MM.1S (cell line): Measurements from ENCODE around the gene TMEM117.

ENCODE experiments used
- EZH2 ChIP-seq: fragments of 300-600 bp; sonication (generic); optimal IDR thresholded peaks from 2 replicates; pipeline ENCODE3; 2017; ENCODE audit warnings: low read depth, mild to moderate bottlenecking, antibody characterized with exemption, low read length, mixed read lengths
- EZH2phosphoT487 ChIP-seq: fragments of 300-600 bp; sonication (generic); IDR thresholded peaks from 2 replicates; pipeline ENCODE4 v1.6.1; 2018; ENCODE audit warnings: antibody characterized with exemption, low read length
- TF ChIP-seq, protein P1 (sequence below): fragments of 300-600 bp; sonication (generic); IDR thresholded peaks from 2 replicates; pipeline ENCODE4 v1.5.1; 2016; ENCODE audit warnings: antibody characterized with exemption, low read length, mixed read lengths

DNA sequence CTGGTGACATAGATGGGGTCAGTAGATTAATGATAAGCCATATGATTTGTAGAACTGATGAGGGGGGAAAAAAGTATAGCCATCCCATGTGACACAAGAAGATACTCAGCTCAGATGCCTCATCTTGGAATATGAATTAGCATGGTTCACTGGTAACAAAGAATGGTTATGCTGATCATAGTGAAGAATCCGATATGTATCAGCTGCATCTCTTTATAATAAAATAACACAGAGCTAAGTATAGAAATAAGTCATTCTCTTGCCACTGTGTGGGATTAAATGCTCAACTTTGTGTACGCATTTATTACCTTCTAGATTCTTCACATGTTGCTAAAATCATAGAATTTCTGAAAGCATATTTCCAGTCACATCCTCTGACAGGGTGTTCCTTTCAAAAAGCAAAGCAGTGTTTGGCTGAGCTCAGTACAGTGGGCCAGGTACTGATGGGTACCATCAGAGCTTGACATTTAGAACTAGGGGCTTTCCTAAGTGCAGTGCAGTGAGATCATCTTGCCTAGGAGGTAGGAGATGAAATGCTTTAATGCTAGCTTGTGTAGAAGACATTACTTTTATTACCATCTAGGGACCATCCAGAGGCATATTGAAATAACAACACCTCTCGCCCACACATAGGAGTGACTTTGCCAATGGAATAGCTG is 256.2 kb downstream of the TMEM117 start:
- TF ChIP-seq, protein P1, sequence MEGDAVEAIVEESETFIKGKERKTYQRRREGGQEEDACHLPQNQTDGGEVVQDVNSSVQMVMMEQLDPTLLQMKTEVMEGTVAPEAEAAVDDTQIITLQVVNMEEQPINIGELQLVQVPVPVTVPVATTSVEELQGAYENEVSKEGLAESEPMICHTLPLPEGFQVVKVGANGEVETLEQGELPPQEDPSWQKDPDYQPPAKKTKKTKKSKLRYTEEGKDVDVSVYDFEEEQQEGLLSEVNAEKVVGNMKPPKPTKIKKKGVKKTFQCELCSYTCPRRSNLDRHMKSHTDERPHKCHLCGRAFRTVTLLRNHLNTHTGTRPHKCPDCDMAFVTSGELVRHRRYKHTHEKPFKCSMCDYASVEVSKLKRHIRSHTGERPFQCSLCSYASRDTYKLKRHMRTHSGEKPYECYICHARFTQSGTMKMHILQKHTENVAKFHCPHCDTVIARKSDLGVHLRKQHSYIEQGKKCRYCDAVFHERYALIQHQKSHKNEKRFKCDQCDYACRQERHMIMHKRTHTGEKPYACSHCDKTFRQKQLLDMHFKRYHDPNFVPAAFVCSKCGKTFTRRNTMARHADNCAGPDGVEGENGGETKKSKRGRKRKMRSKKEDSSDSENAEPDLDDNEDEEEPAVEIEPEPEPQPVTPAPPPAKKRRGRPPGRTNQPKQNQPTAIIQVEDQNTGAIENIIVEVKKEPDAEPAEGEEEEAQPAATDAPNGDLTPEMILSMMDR, result no peak
- TF ChIP-seq EZH2 (no peak), EZH2phosphoT487 (no peak)
